HEK293 (cell line): ENCODE measurements around the gene PRR18.

Experiments used
- ZNF169 ChIP-seq: fragments of 450-650 bp; formaldehyde crosslinking; IDR thresholded peaks from 2 replicates; pipeline ENCODE4 v1.5.1; 2016; ENCODE audit warnings: missing biosample characterization, missing genetic modification characterization
- ZNF747 ChIP-seq: fragments of 450-650 bp; formaldehyde crosslinking; IDR thresholded peaks from 2 replicates; pipeline ENCODE4 v1.5.1; 2016; ENCODE audit warnings: missing biosample characterization, missing genetic modification characterization
- ZNF777 ChIP-seq: fragments of 450-650 bp; formaldehyde crosslinking; IDR thresholded peaks from 2 replicates; pipeline ENCODE4 v1.5.1; 2017; ENCODE audit warnings: missing biosample characterization, missing genetic modification characterization, borderline replicate concordance

DNA sequence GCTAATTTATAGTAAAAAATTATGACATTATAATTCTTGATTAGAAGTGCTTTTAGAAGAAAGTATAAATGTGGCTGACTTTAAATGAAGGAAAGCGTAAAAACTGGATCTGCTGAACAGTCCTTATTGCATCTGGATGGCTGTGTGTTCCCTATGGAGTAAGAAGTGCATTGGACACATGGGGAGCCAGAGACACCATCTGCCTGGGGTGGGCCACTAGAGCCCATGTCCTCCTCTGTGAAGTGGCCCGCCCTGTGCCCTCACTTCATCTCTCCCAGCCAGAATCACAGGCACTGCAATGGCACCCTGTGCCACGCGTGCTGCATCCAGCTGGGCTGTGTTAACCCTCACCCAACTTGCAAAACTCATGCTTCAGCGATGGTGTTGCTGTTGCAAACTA lies 47.4 kb upstream of the PRR18 start:
- no peak for TF ChIP-seq ZNF747 (tag by site-specific recombination)
- TF ChIP-seq ZNF777 (tag by site-specific recombination): no peak
- TF ChIP-seq ZNF169 (tag by site-specific recombination): no peak
